ENCODE data around the gene SRCIN1.

Gene SRCIN1

GRCh38 chr17:38613981-38614779, 8.4 kb upstream of the SRCIN1 start:
- DNase-seq (ENCODE audit: low read depth in 2 of 2): no peak
- TF ChIP-seq CTCF (IDR thresholded peaks at IDR 0.05; ENCODE audit: low read depth, low read length): no peak
- no peak overlapping the region for H3K4me3 ChIP-seq (replicated peaks in 1 of 2; ENCODE audit: low read depth in 2 of 2, low read length in 2 of 2)

GRCh38 chr17:38613525-38613980, 7.8 kb upstream of the SRCIN1 start:
- no peak overlapping the region for H3K4me3 ChIP-seq (replicated peaks in 1 of 2; ENCODE audit: low read depth in 2 of 2, low read length in 2 of 2)
- no peak for DNase-seq (ENCODE audit: low read depth in 2 of 2)
- no peak for TF ChIP-seq CTCF (IDR thresholded peaks at IDR 0.05; ENCODE audit: low read depth, low read length)

- no peak overlapping the region for H3K4me3 ChIP-seq (replicated peaks in 1 of 2; ENCODE audit: low read depth in 2 of 2, low read length in 2 of 2)
- no peak for DNase-seq (ENCODE audit: low read depth in 2 of 2)
- TF ChIP-seq CTCF (IDR thresholded peaks at IDR 0.05; ENCODE audit: low read depth, low read length): no peak
Observed at GRCh38 chr17:38611872-38612376, 6.2 kb upstream of the SRCIN1 start.

- TF ChIP-seq CTCF (IDR thresholded peaks at IDR 0.05; ENCODE audit: low read depth, low read length): no peak
- DNase-seq (ENCODE audit: low read depth in 2 of 2): no peak
- H3K4me3 ChIP-seq (replicated peaks in 1 of 2; ENCODE audit: low read depth in 2 of 2, low read length in 2 of 2): no peak overlapping the region
Observed at GRCh38 chr17:38611070-38611786, 5.5 kb upstream of the SRCIN1 start.

- no peak for TF ChIP-seq CTCF (IDR thresholded peaks at IDR 0.05; ENCODE audit: low read depth, low read length)
- DNase-seq (ENCODE audit: low read depth in 2 of 2): no peak
- no peak overlapping the region for H3K4me3 ChIP-seq (replicated peaks in 1 of 2; ENCODE audit: low read depth in 2 of 2, low read length in 2 of 2)
Observed at GRCh38 chr17:38609280-38610031, 3.7 kb upstream of the SRCIN1 start.

- no peak overlapping the region for H3K4me3 ChIP-seq (replicated peaks in 1 of 2; ENCODE audit: low read depth in 2 of 2, low read length in 2 of 2)
- TF ChIP-seq CTCF (IDR thresholded peaks at IDR 0.05; ENCODE audit: low read depth, low read length): no peak
- DNase-seq (ENCODE audit: low read depth in 2 of 2): no peak
Observed at GRCh38 chr17:38608648-38609047, 2.9 kb upstream of the SRCIN1 start.
